ENCODE data around the gene NAXE.
"Not testable (repeated sequence)": the region's sequence is repeated elsewhere in the genome, so short reads cannot be mapped to it uniquely, and the experiment has no call there.

NAXE gene

DNA sequence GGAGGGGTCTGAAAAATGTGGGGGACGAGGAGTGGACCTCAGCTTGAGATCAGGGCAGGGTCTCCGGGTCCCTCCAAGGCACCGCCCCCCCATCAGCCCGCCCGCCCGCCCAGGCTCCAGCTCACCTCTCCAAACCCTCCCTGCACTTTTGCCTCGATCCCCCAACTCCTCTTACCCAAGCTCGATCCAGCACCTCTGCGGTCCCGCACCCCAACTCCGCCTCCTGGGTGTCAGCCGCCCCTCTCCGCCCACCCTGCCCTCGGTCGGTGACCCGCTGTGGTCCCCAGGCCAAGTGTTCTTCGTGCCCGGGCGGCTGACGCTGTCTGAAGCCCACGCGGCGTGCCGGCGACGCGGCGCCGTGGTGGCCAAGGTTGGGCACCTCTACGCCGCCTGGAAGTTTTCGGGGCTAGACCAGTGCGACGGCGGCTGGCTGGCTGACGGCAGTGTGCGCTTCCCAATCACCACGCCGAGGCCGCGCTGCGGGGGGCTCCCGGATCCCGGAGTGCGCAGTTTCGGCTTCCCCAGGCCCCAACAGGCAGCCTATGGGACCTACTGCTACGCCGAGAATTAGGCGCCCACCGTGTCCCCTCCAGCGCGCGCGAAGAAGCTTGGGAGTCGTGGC lies 33.3 kb downstream of the NAXE start:
- no peak for DNase-seq

DNA sequence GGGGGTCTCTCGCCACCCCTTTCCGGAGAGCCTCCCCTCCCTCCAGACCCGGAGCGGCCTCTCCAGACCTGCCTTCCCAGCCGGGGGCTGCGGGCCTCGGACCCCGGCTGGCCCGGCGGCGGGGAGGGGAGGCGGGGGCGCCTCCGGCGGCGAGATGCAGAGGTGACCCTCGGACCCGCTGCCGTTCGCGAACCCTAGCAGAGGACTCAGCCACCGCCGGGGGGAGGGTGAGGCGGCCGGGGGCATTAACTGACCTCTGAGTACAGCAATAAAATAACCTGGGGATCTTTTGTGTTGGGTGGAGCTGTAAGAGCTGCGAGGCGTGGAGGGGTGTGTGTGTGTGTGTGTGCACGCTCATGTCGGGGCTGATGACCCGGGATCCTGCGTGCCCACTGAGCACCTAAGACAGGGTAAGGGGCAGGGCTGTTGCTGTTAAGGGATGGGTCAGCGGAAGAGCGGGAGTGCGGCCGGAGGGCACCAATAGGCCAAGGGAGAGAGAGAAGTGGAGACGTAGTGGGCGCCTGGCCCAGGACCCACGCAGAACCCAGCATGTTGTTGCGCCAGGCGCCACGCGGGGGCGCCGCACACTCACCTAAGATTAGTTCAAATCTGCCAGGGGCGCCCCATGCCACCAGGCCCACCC lies 34.0 kb downstream of the NAXE start:
- DNase-seq, result peak; percentile 62

GRCh38 chr1:156626079-156626438 lies 34.5 kb downstream of the NAXE start:
- no peak for DNase-seq

- no peak for DNase-seq
These were observed 35.8 kb downstream of the NAXE start for GRCh38 chr1:156627313-156627880.

GRCh38 chr1:156629823-156630449 lies 38.4 kb downstream of the NAXE start:
- DNase-seq, result no peak

- not testable (repeated sequence) for DNase-seq
These were observed 39.6 kb downstream of the NAXE start for GRCh38 chr1:156631152-156631551.

GRCh38 chr1:156632355-156632754 lies 40.8 kb downstream of the NAXE start:
- no peak for DNase-seq

DNA sequence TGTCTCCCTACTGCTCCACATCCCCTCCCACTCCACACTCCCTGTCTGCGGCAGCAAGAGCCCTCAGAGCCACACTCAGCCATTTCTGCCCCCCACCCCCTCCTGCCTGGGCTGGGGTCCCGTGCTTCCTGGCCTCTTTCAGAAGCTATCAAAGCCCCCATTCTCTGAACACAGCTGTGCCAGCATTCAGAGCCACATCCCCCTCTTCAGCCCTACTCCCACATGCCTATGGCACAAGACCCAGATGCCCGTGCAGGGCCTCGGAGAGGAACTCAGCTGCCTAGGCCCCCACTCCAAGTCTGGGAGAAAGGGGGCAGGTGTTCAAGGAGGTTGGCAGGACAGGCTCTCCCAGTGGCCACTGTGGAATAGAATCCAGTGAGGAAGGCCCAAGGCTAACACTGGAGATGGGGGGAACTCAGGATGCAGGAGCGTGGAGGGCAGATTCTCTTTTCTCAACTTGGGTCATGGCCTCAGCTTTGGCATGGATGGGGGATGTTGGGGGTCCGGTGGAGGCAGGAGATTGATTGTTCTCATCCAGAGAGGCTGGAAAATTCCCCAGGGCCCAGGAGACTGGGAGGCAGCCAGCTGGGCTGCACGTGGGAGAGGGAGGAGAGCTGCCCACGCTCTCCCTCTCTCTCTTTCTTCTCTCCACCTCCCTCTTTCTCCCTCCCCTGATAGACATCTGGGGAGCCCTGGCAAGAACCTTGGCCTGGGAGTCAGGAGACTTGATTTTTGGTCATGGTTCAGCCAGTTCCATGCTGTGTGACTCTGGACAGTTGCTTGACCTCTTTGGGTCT lies 46.8 kb downstream of the NAXE start:
- DNase-seq, result no peak

DNA sequence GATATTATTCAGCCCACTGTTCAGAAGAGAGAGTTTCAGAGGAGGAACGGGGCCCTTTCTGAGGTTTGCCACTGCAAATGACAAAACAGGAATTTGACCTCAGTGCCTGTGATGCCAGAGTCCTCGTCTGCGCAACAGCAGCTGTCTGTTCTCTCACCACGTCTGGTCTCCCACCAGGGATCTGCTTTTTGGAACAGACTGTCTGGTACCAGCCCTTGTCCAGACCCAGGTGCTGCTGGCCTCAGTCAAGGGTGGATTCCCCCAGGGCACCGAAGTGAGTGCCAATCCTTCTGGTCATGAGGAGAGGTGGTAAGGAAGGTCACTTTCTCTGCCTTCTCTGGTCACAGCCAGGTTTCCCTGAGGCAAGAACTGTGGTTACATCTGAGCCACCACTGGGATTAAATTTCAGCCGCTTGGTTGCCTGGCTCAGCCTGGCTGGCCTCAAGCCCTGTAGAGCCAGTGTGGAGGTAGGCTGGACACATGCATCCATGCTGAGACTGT lies 48.1 kb downstream of the NAXE start:
- no peak for DNase-seq

DNA sequence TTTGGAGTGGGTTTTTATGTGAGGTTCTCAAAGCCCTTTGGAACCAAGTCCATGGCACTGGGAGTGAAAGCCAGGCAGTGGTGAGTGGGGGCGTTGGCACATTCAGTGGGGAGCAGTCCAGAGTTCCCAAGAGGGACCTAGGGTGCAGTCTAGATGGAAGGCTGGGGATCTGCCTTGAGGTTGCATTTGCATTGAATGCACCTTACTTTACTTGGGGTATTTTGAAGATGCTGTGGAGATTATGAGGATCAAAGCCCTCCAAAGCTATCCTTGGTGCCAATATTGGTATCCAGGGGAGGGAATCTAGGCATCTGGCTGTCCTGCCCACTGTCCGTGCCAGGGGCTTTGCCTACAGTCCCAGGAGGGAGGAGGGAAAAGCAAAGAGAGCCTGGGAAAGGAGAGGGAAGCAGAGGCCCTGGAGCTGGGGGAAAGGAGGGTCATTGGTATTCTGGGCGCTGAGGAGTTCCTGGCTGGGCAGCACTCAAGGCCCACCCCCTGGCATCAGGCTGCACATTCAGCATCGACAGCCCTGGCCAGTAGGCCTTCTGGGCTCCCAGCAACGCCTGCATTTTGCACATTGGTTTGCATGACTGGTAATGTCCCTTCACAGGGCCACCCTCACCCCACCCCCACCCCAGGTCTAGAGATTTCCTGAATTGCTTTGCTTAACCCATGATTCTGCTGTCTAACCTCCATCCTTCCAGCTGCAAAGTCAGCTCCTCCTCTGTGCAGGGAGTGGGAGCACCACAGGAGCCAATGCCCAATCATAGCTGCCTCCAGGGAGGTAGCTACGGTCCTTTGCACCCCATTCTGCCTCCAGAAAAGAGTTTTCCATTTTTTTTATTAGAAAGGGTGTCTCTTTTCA lies 49.5 kb downstream of the NAXE start:
- DNase-seq, result no peak

DNA sequence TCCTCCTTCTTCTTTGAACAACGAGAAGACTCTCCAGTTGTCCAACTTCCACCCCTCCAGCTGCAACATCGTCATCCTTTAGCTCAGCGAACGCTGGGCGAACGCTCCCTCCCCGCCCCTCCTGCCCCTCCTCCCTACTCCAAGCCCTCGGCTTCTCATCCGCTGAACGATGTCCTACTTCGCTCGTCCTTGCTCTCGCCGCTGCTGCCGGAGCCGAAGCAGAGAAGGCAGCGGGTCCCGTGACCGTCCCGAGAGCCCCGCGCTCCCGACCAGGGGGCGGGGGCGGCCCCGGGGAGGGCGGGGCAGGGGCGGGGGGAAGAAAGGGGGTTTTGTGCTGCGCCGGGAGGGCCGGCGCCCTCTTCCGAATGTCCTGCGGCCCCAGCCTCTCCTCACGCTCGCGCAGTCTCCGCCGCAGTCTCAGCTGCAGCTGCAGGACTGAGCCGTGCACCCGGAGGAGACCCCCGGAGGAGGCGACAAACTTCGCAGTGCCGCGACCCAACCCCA lies 50.2 kb downstream of the NAXE start, which contains the start of gene BCAN:
BCAN (plus strand) TSS at position 357 of the 504 bp plus-strand sequence. CDS start 3,938 bp downstream, outside the sequence.
- DNase-seq, result peak; percentile 69

- no peak for DNase-seq
These were observed 50.9 kb downstream of the NAXE start for GRCh38 chr1:156642265-156643048.

DNA sequence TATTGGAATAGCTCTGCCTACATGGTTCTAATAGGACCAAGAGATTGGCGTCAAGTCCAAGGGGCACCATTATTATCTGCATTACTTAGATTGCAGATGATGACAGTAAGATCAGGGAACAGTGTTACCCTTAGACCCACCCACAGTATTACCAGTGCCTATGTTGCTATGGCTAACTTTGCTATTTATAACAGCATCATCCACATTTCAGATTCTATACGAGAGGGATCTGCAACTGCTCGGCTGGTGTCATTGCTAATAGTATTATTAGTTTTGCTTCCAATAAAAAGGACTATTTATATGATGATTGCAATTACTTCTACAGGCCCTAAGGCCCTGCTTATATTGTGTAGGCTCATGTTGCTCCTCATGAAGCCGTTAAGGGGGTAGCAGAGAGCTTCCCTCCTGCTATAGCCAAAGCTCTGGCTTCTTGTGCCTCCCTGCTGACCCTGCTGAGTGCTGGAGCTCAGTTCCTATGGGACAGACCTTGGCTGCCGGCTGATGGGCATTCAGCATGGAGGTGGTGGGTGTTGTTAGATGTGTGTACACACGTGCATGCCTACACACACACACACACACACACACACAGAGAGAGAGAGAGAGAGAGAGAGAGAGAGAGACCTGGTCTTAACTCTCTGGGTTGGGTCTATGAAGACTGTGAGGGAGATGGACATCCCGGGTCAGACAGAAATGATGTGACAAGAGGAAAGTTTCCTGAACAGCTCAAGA lies 51.6 kb downstream of the NAXE start:
- no peak for DNase-seq

GRCh38 chr1:156643778-156644092 lies 52.2 kb downstream of the NAXE start:
- no peak for DNase-seq

Data from right hindlimb (tissue), 1 donor.